Gastrocnemius medialis (tissue), 4 donors: Measurements from ENCODE around the gene MAU2. TPM values are rescaled to one million over a fixed set of nuclear protein-coding genes. Genes with fewer than 3 reads are reported as not detected.
A peak's percentile ranks its signal among the peaks of the same experiment; 100 is the strongest.
"Not testable (repeated sequence)": the region's sequence is repeated elsewhere in the genome, so short reads cannot be mapped to it uniquely, and the experiment has no call there.

Experiments
- ATAC-seq, 2 donors: fragments of 150-250 bp; one replicate each; pipeline ENCODE4 v1.9.1; 2016
- DNase-seq, 2 donors: peaks; one replicate each; pipeline ENCODE4 v3.0.0-alpha.2; 2019
- H3K27ac ChIP-seq, 4 donors: fragments of 200-600 bp; sonication (generic); 1 replicate in 1 of 4; 2 replicates in 3 of 4; pipeline ENCODE4 v1.5.1; 2016 to 2018; ENCODE audit warnings: mild to moderate bottlenecking in 2 of 4, moderate library complexity in 1 of 4
- H3K27me3 ChIP-seq, 3 donors: fragments of 200-600 bp; sonication (generic) in 2 of 3; 1 replicate in 1 of 3; 2 replicates in 2 of 3; pipeline versions ENCODE4 v1.5.1 to v1.6.0; 2016 to 2019; ENCODE audit warnings: mild to moderate bottlenecking in 1 of 3, moderate library complexity in 1 of 3
- H3K36me3 ChIP-seq, 2 donors: fragments of 200-600 bp; sonication (generic) in 1 of 2; one replicate each; pipeline ENCODE4 v1.5.1; 2017 to 2018
- H3K4me1 ChIP-seq, 2 donors: fragments of 200-600 bp; sonication (generic) in 1 of 2; one replicate each; pipeline ENCODE4 v1.5.1; 2016 to 2017; ENCODE audit warnings: mild to moderate bottlenecking in 2 of 2
- H3K4me3 ChIP-seq, 4 donors: fragments of 200-600 bp; sonication (generic) in 3 of 4; 1 replicate in 1 of 4; 2 replicates in 3 of 4; pipeline ENCODE4 v1.5.1; 2016 to 2019; ENCODE audit warnings: mild to moderate bottlenecking in 2 of 4
- H3K9me3 ChIP-seq, 3 donors: fragments of 200-600 bp; sonication (generic) in 2 of 3; 1 replicate in 1 of 3; 2 replicates in 2 of 3; pipeline ENCODE4 v1.5.1; 2016 to 2019
- POLR2A ChIP-seq, 2 donors: fragments of 450-650 bp; IDR thresholded peaks; one replicate each; pipeline ENCODE4 v1.6.1; 2017; ENCODE audit warnings: antibody characterized with exemption in 2 of 2, mild to moderate bottlenecking in 2 of 2, moderate library complexity in 2 of 2
- in situ Hi-C, 4 donors: fragments of 200-750 bp; cut with MboI; loops; one replicate each; pipeline versions ENCODE4 v1.15.0 to v1.8.0; 2017; ENCODE audit warnings: low sequenced_read_pairs in 4 of 4
- intact Hi-C: fragments of 100-400 bp; cut with DNase I; formaldehyde crosslinking; loops from one replicate; pipeline ENCODE4 v1.15.1; 2023; ENCODE audit warnings: low total_unique reads
- total RNA-seq, 4 donors: library from RNA; depleted of rRNA; stranded (reverse); fragments of >200 nt; gene quantifications; one replicate each; pipeline versions ENCODE4 v1.1.0 to v1.2.3, GENCODE V29; 2016
- TF ChIP-seq, protein P1 (sequence below), 5 experiments: fragments of 450-650 bp in 3 of 5; fragments of 200-600 bp in 2 of 5; sonication (generic) in 2 of 5; IDR thresholded peaks in 4 of 5; conservative IDR thresholded peaks in 1 of 5; 1 replicate in 4 of 5; 2 replicates in 1 of 5; pipeline ENCODE4 v1.5.1; 2016 to 2019; ENCODE audit warnings: antibody characterized with exemption in 5 of 5, mild to moderate bottlenecking in 3 of 5, moderate library complexity in 3 of 5

The MAU2 gene
- total RNA-seq, 4 donors from 2014 or later, result 31.3 to 48.5 (median 41.7) TPM

DNA sequence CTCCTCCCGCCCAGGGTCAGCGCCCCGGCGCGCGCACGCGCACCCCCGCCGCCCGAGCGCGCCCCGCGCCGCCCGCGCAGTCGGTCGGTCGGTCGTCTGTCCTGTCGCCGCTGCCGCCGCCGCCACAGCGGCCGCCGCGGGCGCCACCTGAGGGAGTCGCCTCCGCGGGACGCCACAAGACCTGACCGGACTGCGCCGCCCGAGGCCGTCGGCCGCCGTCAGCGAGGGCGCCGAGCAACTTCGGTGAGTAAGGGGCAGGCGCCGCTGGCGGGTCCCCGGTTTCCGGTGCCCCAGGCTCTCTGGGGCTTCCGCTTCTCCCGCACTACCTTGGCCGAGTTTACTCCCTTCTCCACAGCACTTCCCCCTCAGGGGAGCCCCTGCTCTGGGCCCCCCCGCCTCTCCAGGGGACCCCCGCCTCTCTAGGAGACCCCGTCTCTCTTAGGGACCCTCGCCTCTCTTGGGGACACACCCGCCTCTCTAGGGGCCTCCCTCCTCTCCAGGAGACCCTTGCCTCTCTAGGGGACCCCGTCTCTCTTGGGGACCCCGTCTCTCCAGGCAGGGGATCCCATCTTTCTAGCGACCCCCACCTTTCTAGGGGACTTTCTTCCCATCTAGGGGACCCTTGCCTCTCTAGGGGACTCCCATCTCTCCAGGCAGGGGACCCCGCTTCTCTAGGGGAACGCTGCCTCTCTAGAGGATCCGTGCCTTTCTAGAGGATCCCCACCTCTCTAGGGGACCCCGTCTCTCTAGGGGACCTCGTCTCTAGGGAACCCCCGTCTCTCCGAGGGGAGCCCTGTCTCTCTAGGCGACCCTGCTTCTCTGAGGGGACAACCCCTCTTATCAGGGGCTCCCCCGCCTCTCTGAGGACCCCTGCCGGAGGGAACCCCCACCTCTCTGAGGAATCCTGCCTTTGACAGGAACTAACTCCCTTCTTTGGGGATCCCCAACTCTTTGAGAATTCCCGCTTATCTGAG, 65.6 kb downstream of the MAU2 start:
- ATAC-seq (no peak), DNase-seq (no peak)
- in situ Hi-C loops, result loop anchor here in 1 of 4 donors (25.0 kb wide), 1 partner anchor 276 kb away; the partner anchor contains the start of genes ATP13A1 and ZNF101
- TF ChIP-seq, protein P1, sequence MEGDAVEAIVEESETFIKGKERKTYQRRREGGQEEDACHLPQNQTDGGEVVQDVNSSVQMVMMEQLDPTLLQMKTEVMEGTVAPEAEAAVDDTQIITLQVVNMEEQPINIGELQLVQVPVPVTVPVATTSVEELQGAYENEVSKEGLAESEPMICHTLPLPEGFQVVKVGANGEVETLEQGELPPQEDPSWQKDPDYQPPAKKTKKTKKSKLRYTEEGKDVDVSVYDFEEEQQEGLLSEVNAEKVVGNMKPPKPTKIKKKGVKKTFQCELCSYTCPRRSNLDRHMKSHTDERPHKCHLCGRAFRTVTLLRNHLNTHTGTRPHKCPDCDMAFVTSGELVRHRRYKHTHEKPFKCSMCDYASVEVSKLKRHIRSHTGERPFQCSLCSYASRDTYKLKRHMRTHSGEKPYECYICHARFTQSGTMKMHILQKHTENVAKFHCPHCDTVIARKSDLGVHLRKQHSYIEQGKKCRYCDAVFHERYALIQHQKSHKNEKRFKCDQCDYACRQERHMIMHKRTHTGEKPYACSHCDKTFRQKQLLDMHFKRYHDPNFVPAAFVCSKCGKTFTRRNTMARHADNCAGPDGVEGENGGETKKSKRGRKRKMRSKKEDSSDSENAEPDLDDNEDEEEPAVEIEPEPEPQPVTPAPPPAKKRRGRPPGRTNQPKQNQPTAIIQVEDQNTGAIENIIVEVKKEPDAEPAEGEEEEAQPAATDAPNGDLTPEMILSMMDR (IDR thresholded peaks at IDR 0.05 in 4 of 5, conservative IDR thresholded peaks at IDR 0.05 in 1 of 5), result peak in 1 of 5 experiments; percentile 5
- peak; percentile 22 to 61 for TF ChIP-seq POLR2A (IDR thresholded peaks at IDR 0.05)
- Histone ChIP-seq H3K4me3 (peak overlapping the region; percentile 73 to 86 (median 77)), H3K27ac (peak overlapping the region; percentile 81 to 89 (median 87)), H3K4me1 (peaks cover 39 to 48% of the 10 kb centered on the region in 2 donors), H3K36me3 (no peaks in the 10 kb centered on the region), H3K9me3 (no peaks in the 10 kb centered on the region), H3K27me3 (no peaks in the 10 kb centered on the region)
- intact Hi-C loops, result loop anchor here (1.0 to 5.0 kb wide), 2 partner anchors 19 to 106 kb away; partner anchors contain the start of gene GATAD2A

DNA sequence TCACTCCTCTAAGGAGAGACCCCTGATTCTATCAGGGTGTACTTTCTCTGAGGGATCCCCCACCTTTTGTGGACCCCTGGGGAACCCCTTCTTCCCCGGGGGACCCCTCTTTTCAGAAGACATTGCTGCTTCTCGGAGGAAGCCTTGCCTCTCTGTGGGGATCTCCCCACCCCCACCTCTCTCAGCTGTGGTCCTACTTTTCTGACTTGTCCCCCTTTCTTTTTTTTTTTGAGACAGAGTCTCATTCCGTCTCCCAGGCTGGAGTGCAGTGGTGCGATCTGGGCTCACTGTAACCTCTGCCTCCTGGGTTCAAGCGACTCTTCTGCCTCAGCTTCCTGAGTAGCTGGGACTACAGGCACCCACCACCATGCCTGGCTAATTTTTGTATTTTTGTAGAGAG, 66.5 kb downstream of the MAU2 start:
- in situ Hi-C loops, result loop anchor here in 1 of 4 donors (25.0 kb wide), 1 partner anchor 275 kb away; the partner anchor contains the start of genes ATP13A1 and ZNF101
- no peaks in the 10 kb centered on the region for H3K27me3 ChIP-seq
- H3K4me3 ChIP-seq, result peak overlapping the region in 3 of 4 donors; percentile 76 to 86 (median 78)
- peaks cover 45 to 48% of the 10 kb centered on the region in 2 donors for H3K4me1 ChIP-seq
- ATAC-seq (no peak), DNase-seq (no peak)
- H3K36me3 ChIP-seq, result no peaks in the 10 kb centered on the region
- TF ChIP-seq, protein P1 (IDR thresholded peaks at IDR 0.05 in 4 of 5, conservative IDR thresholded peaks at IDR 0.05 in 1 of 5), result no peak
- TF ChIP-seq POLR2A (IDR thresholded peaks at IDR 0.05), result no peak
- peak overlapping the region; percentile 81 to 89 (median 87) for H3K27ac ChIP-seq
- intact Hi-C loops, result loop anchor here (5.0 kb wide), 1 partner anchor 105 kb away; no protein-coding TSS in a partner anchor
- H3K9me3 ChIP-seq, result no peaks in the 10 kb centered on the region

DNA sequence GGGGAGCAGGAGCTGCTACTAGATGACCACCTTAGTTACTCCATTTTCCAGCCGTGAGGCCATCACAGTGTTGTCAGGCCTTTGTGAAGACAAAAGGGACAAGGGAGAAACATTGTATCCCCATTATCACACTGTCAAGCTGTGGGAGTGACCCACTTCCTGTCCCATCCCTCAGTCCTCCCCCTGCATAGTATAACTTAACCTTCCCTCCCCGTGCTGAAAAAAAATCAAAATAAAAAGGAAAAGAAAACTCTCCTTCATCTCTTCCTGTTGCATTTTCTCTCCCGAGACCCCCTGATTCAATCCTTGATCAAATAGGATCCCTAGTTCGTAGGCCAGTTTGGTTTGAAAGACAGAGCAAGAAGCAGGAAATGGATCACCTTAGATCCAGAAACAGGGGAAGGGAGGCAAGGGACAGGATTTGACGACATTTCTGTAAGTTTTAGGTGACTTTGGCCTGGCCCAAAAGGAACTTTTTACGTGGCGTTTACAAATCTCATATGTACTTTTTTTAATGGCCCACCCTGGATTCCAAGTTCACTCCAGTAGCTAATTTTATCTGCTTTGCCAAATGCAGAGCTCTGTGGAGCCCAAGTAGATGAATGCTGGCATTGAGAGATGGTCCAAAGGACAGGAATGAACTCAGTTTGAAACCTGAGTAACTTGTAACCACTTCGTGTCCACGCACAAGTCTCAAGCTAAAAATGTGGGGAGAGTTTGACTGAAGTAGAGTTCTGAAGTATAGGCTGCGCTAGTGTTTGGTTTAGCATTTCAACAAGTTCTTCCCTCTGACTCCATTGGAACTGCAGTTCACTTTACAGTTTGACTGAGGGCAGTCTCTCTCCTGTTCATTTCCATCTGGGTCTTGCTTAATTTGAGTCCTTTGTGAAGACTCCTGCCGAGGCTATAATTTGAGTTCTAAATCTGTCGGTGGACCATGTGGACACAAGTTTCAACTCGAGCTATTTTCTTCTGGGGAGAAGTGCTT, 68.2 kb downstream of the MAU2 start:
- peaks cover 51 to 55% of the 10 kb centered on the region in 2 donors for H3K4me1 ChIP-seq

DNA sequence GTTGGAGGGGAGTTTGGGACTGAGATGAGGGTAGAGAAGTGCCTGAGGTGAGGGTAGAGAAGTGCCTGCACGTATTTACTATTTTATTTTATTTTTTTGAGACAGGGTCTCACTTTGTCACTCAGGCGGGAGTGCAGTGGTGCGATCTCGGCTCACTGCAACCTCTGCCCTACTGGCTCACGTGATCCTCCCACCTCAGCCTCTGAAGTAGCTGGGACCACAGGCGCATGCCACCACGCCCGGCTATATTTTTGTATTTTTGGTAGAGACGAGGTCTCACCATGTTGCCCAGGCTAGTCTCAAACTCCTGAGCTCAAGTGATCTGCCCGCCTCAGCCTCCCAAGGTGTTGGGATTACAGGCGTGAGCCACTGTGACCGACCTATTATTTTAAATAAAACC, 69.1 kb downstream of the MAU2 start:
- H3K36me3 ChIP-seq, H3K4me3 ChIP-seq, H3K27me3 ChIP-seq, ATAC-seq, H3K9me3 ChIP-seq, DNase-seq: not testable (repeated sequence)
- peaks cover 47 to 56% of the 10 kb centered on the region in 2 donors for H3K4me1 ChIP-seq
- in situ Hi-C loops (loop anchor here in 1 of 4 donors (25.0 kb wide), 1 partner anchor 273 kb away; the partner anchor contains the start of genes ATP13A1 and ZNF101), intact Hi-C loops (loop anchor here (5.0 kb wide), 1 partner anchor 103 kb away; no protein-coding TSS in a partner anchor)
- H3K27ac ChIP-seq, result peak overlapping the region; percentile 63 to 78 (median 72)

More for the DNA sequence above, 68.2 kb downstream of the MAU2 start:
- peak in 1 of 2 donors; percentile 9 for ATAC-seq
- TF ChIP-seq, protein P1 (IDR thresholded peaks at IDR 0.05 in 4 of 5, conservative IDR thresholded peaks at IDR 0.05 in 1 of 5), result no peak
- no peak for TF ChIP-seq POLR2A (IDR thresholded peaks at IDR 0.05)
- in situ Hi-C loops (loop anchor here in 1 of 4 donors (25.0 kb wide), 1 partner anchor 273 kb away; the partner anchor contains the start of genes ATP13A1 and ZNF101), intact Hi-C loops (loop anchor here (5.0 kb wide), 1 partner anchor 103 kb away; no protein-coding TSS in a partner anchor)
- DNase-seq, result no peak
- no peaks in the 10 kb centered on the region for H3K9me3 ChIP-seq
- no peaks in the 10 kb centered on the region for H3K27me3 ChIP-seq
- H3K27ac ChIP-seq, result peak overlapping the region; percentile 63 to 78 (median 72)
- H3K36me3 ChIP-seq, result no peaks in the 10 kb centered on the region
- H3K4me3 ChIP-seq, result no peak overlapping the region

DNA sequence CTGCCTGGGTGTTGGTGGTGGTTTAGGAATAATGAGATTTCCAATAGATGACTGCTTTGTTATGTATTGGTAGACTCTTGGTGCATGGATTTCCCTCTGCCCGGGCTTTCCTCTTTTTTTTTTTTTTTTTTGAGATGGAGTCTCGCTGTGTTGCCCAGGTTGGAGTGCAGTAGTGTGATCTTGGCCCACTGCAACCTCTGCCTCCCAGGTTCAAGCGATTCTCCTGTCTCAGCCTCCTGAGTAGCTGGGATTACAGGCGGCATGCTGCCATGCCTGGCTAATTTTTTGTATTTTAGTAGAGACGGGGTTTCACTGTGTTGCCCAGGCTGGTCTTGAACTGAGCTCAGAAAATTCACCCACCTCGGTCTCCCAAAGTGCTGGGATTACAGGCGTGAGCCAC, 73.7 kb downstream of the MAU2 start:
- H3K9me3 ChIP-seq, H3K27me3 ChIP-seq, DNase-seq, intact Hi-C loops, H3K4me3 ChIP-seq, ATAC-seq, H3K36me3 ChIP-seq: not testable (repeated sequence)
- in situ Hi-C loops, result loop anchor here in 1 of 4 donors (25.0 kb wide), 1 partner anchor 268 kb away; the partner anchor contains the start of genes ATP13A1 and ZNF101
- peaks cover 13 to 33% of the 10 kb centered on the region in 2 donors for H3K4me1 ChIP-seq
- H3K27ac ChIP-seq, result peak overlapping the region in 2 of 4 donors; percentile 19 to 57
